OCI-M1 (cell line): Measurements from ENCODE around the gene CNEP1R1.

Source experiments
- DNase-seq: peaks from one replicate; lab custom pipeline; 2025; lab: John Stamatoyannopoulos, UW

The CNEP1R1 gene

GRCh38 chr16:50017553-50017952 is 7.5 kb upstream of the CNEP1R1 start:
- DNase-seq, result no peak

GRCh38 chr16:50021544-50021943 is 3.5 kb upstream of the CNEP1R1 start:
- peak; percentile 10 for DNase-seq

GRCh38 chr16:50023641-50024040 is 1.4 kb upstream of the CNEP1R1 start:
- DNase-seq, result peak; percentile 0

- DNase-seq, result no peak
These were observed 818 bp upstream of the CNEP1R1 start for GRCh38 chr16:50024207-50024606.

- peak; percentile 28 for DNase-seq
These were observed 509 bp downstream of the CNEP1R1 start for GRCh38 chr16:50025537-50025931.

GRCh38 chr16:50027829-50028228 is 2.8 kb downstream of the CNEP1R1 start:
- DNase-seq, result no peak

GRCh38 chr16:50035468-50035992 is 10.5 kb downstream of the CNEP1R1 start:
- DNase-seq, result no peak

GRCh38 chr16:50036426-50036825 is 11.4 kb downstream of the CNEP1R1 start:
- no peak for DNase-seq

GRCh38 chr16:50037662-50038220 is 12.7 kb downstream of the CNEP1R1 start:
- DNase-seq, result peak; percentile 39

- peak; percentile 4 for DNase-seq
These were observed 13.3 kb downstream of the CNEP1R1 start for GRCh38 chr16:50038286-50038685.

- peak; percentile 73 for DNase-seq
These were observed 13.9 kb downstream of the CNEP1R1 start for GRCh38 chr16:50038756-50039529.

- DNase-seq, result no peak
These were observed 15.0 kb downstream of the CNEP1R1 start for GRCh38 chr16:50040018-50040417.

GRCh38 chr16:50040710-50041109 is 15.7 kb downstream of the CNEP1R1 start:
- no peak for DNase-seq

GRCh38 chr16:50043358-50043757 is 18.3 kb downstream of the CNEP1R1 start:
- DNase-seq, result no peak

GRCh38 chr16:50045412-50045811 is 20.4 kb downstream of the CNEP1R1 start:
- no peak for DNase-seq

GRCh38 chr16:50046853-50047252 is 21.8 kb downstream of the CNEP1R1 start:
- DNase-seq, result no peak

GRCh38 chr16:50047864-50048263 is 22.8 kb downstream of the CNEP1R1 start:
- DNase-seq, result no peak

- no peak for DNase-seq
These were observed 25.8 kb downstream of the CNEP1R1 start for GRCh38 chr16:50050802-50051201.

- no peak for DNase-seq
These were observed 31.2 kb downstream of the CNEP1R1 start for GRCh38 chr16:50056226-50056625.

GRCh38 chr16:50058091-50058771 is 33.2 kb downstream of the CNEP1R1 start:
- no peak for DNase-seq

GRCh38 chr16:50059111-50059510 is 34.1 kb downstream of the CNEP1R1 start:
- no peak for DNase-seq

GRCh38 chr16:50059669-50060068 is 34.6 kb downstream of the CNEP1R1 start:
- no peak for DNase-seq

- no peak for DNase-seq
These were observed 36.3 kb downstream of the CNEP1R1 start for GRCh38 chr16:50061326-50061725.
